HL-60 (cell line): Measurements from ENCODE around the gene SFMBT2.

Source experiments
- GABPA ChIP-seq: IDR thresholded peaks from 2 replicates; pipeline ENCODE4 v1.6.1; 2012; ENCODE audit warnings: low read depth
- POLR2AphosphoS5 ChIP-seq: IDR thresholded peaks from 2 replicates; pipeline ENCODE4 v1.6.1; 2012; ENCODE audit warnings: low read depth
- REST ChIP-seq: IDR thresholded peaks from 2 replicates; pipeline ENCODE4 v1.6.1; 2012; ENCODE audit warnings: low read depth; ENCODE audit not compliant: insufficient replicate concordance
- SPI1 ChIP-seq: IDR thresholded peaks from 2 replicates; pipeline ENCODE4 v1.6.1; 2012; ENCODE audit warnings: low read depth, mild to moderate bottlenecking, borderline replicate concordance
- TF ChIP-seq, protein P1 (sequence below): IDR thresholded peaks from one replicate; pipeline ENCODE4 v1.5.1; 2011; ENCODE audit warnings: low read length, control low read depth, inconsistent platforms; ENCODE audit not compliant: insufficient read depth

DNA sequence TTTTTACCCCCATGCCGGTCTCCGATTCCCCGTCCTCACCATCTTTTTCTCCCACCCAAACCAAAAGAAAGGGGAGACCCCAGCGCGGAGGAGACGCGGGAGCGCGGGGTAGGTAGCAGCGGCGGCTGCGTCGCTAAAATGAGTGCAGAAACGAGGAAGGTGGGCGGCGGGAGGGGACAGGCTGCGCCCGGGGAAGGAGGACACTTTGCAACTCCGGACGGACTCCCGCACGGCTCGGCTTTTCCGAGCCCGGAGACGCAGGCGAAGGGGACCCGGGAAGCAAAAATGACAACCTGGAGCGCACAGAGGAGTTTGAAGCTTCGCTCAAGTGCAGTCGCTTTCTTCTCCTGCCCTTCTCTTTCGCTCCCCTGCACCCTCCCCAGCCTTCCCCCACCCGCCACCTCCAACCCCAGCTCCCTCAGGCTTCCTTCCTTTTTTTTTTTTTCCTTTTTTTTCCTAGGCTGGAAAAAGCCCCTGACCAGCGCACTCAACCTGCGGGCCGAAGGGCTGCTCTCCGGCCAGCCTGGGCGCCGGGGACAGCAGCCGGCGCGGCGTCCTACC lies 453 bp downstream of the SFMBT2 start:
- TF ChIP-seq, protein P1, sequence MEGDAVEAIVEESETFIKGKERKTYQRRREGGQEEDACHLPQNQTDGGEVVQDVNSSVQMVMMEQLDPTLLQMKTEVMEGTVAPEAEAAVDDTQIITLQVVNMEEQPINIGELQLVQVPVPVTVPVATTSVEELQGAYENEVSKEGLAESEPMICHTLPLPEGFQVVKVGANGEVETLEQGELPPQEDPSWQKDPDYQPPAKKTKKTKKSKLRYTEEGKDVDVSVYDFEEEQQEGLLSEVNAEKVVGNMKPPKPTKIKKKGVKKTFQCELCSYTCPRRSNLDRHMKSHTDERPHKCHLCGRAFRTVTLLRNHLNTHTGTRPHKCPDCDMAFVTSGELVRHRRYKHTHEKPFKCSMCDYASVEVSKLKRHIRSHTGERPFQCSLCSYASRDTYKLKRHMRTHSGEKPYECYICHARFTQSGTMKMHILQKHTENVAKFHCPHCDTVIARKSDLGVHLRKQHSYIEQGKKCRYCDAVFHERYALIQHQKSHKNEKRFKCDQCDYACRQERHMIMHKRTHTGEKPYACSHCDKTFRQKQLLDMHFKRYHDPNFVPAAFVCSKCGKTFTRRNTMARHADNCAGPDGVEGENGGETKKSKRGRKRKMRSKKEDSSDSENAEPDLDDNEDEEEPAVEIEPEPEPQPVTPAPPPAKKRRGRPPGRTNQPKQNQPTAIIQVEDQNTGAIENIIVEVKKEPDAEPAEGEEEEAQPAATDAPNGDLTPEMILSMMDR: no peak
- TF ChIP-seq POLR2AphosphoS5 (no peak; the same call in 1 of the 2 replicates), REST (no peak), GABPA (no peak), SPI1 (no peak)
